ENCODE data around the gene MRPL1. TPM values are rescaled to one million over a fixed set of nuclear protein-coding genes. Genes with fewer than 3 reads are reported as not detected.

The MRPL1 gene
- total and polyA plus RNA-seq, 2 of the 13 experiments (the other 11 are each of a cell fraction or from before 2014, with no cell fraction given) = 23.3 to 61.5 TPM

- TF ChIP-seq FOXP4 (CRISPR knock-in tag; IDR thresholded peaks at IDR 0.05) = no peak
- no peak for TF ChIP-seq YEATS4 (CRISPR knock-in tag; IDR thresholded peaks at IDR 0.05; ENCODE audit: borderline replicate concordance)
- no peak for TF ChIP-seq THRA (CRISPR knock-in tag; IDR thresholded peaks at IDR 0.05; ENCODE audit: borderline replicate concordance)
- TF ChIP-seq FOXK2 (IDR thresholded peaks at IDR 0.05) = no peak
- no peak for TF ChIP-seq ZNF253 (CRISPR knock-in tag; IDR thresholded peaks at IDR 0.05; ENCODE audit: borderline replicate concordance)
- no peak for TF ChIP-seq ZNF326 (CRISPR knock-in tag; IDR thresholded peaks at IDR 0.05; ENCODE audit: borderline replicate concordance)
- no peak for TF ChIP-seq PLSCR1 (CRISPR knock-in tag; IDR thresholded peaks at IDR 0.05; ENCODE audit: borderline replicate concordance)
These were observed 50.7 kb downstream of the MRPL1 start (continued) for GRCh38 chr4:77913348-77913747.

DNA sequence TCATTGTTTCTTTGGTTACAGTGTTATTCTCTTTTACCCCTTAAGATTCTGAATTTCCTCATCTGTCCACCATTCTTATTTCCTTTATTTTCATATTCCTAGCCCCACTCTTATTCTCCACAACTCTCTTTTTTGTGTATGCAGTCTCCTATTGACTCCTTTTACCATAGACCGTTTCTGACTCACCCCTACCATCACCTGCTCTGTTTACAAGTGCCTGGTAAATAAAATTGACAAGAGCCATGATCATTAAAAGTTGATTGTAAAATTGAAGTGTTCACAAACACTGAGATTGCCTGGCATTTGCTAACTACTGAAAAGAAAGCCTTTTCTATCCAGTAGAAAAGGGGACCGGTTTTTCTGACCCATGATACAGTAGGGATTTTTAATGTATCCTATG is 54.4 kb downstream of the MRPL1 start:
- ChIA-PET CTCF (ENCODE audit: low intra/inter-chr PET ratio, low total read pairs) (no interaction called here), POLR2A (no interaction called here)
- peaks cover 0 to 9% of the 10 kb centered on the region in 2 experiments; a peak in 2 of 5 replicates for H3K36me3 ChIP-seq (replicated peaks in 1 of 2; ENCODE audit: control insufficient read depth in 1 of 2, insufficient read depth in 2 of 2, low read length in 2 of 2)
- H3K4me1 ChIP-seq (ENCODE audit: insufficient read depth, low read length) = peaks cover 20% of the 10 kb centered on the region
- BruUV-seq (replicated peaks) = no TSS peak
- H3K79me2 ChIP-seq (ENCODE audit: insufficient read depth, low read length) = no peaks in the 10 kb centered on the region
- no peaks in the 10 kb centered on the region for H4K20me1 ChIP-seq (ENCODE audit: insufficient read depth, low read length)
- no peak overlapping the region for H3K4me2 ChIP-seq (ENCODE audit: low read depth, low read length)
- H2AFZ ChIP-seq (ENCODE audit: low read length) = no peak overlapping the region
- H3K27ac ChIP-seq (ENCODE audit: extremely low read length, insufficient read depth, low read length) = no peak overlapping the region
- H3K9me3 ChIP-seq (ENCODE audit: low read length) = no peaks in the 10 kb centered on the region
- no peak for FAIRE-seq
- in situ Hi-C loops (cut with HindIII; ENCODE audit: extremely low pct_ligation_motif_present, low pct_unique_long_range_greater_than_20kb) = no loop called here
- H3K4me3 ChIP-seq (replicated peaks in 1 of 3; ENCODE audit: insufficient read depth in 1 of 3, low read depth in 2 of 3, low read length in 3 of 3) = no peak overlapping the region
- H3K9ac ChIP-seq (ENCODE audit: insufficient read depth, low read depth, low read length) = no peak overlapping the region
- no peak for ATAC-seq
- intact Hi-C loops (cut with micrococcal nuclease; ENCODE audit: unreplicated experiment) = no loop called here
- no peak for DNase-seq (ENCODE audit: low spot score)
- no peaks in the 10 kb centered on the region for H3K27me3 ChIP-seq (ENCODE audit: control insufficient read depth in 1 of 2, insufficient read depth in 2 of 2, low read length in 2 of 2)
- 97% methylated on average over 2 of the region's 2 CpGs for WGBS (ENCODE audit: low lambda C conversion rate)
- TF ChIP-seq MAF1 (CRISPR knock-in tag; IDR thresholded peaks at IDR 0.05; ENCODE audit: borderline replicate concordance) (no peak), ZNF333 (CRISPR knock-in tag; IDR thresholded peaks at IDR 0.05; ENCODE audit: borderline replicate concordance) (no peak), ATRX (CRISPR knock-in tag; IDR thresholded peaks at IDR 0.05; ENCODE audit: borderline replicate concordance) (no peak), BRCA1 (CRISPR knock-in tag; IDR thresholded peaks at IDR 0.05) (no peak), HNF4A (CRISPR knock-in tag; IDR thresholded peaks at IDR 0.05) (no peak), NAIF1 (CRISPR knock-in tag; IDR thresholded peaks at IDR 0.05; ENCODE audit: borderline replicate concordance) (no peak), MTF1 (CRISPR knock-in tag; IDR thresholded peaks at IDR 0.05) (no peak)
- TF ChIP-seq, protein P1, sequence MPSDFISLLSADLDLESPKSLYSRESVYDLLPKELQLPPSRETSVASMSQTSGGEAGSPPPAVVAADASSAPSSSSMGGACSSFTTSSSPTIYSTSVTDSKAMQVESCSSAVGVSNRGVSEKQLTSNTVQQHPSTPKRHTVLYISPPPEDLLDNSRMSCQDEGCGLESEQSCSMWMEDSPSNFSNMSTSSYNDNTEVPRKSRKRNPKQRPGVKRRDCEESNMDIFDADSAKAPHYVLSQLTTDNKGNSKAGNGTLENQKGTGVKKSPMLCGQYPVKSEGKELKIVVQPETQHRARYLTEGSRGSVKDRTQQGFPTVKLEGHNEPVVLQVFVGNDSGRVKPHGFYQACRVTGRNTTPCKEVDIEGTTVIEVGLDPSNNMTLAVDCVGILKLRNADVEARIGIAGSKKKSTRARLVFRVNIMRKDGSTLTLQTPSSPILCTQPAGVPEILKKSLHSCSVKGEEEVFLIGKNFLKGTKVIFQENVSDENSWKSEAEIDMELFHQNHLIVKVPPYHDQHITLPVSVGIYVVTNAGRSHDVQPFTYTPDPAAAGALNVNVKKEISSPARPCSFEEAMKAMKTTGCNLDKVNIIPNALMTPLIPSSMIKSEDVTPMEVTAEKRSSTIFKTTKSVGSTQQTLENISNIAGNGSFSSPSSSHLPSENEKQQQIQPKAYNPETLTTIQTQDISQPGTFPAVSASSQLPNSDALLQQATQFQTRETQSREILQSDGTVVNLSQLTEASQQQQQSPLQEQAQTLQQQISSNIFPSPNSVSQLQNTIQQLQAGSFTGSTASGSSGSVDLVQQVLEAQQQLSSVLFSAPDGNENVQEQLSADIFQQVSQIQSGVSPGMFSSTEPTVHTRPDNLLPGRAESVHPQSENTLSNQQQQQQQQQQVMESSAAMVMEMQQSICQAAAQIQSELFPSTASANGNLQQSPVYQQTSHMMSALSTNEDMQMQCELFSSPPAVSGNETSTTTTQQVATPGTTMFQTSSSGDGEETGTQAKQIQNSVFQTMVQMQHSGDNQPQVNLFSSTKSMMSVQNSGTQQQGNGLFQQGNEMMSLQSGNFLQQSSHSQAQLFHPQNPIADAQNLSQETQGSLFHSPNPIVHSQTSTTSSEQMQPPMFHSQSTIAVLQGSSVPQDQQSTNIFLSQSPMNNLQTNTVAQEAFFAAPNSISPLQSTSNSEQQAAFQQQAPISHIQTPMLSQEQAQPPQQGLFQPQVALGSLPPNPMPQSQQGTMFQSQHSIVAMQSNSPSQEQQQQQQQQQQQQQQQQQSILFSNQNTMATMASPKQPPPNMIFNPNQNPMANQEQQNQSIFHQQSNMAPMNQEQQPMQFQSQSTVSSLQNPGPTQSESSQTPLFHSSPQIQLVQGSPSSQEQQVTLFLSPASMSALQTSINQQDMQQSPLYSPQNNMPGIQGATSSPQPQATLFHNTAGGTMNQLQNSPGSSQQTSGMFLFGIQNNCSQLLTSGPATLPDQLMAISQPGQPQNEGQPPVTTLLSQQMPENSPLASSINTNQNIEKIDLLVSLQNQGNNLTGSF (CRISPR knock-in tag; IDR thresholded peaks at IDR 0.05) = no peak
